H9 (cell line): ENCODE results near the gene USP22. TPM values are rescaled to one million over a fixed set of nuclear protein-coding genes. Genes with fewer than 3 reads are reported as not detected.
A peak's percentile ranks its signal among the peaks of the same experiment; 100 is the strongest.

ENCODE experiments used
- DNase-seq: peaks from one replicate; pipeline ENCODE4 v3.0.0-alpha.2; 2017
- H2AFZ ChIP-seq: one replicate; pipeline ENCODE4 v1.6.1; 2013; ENCODE audit warnings: mild to moderate bottlenecking, low read length, control low read depth, moderate library complexity
- H2AK5ac ChIP-seq: 2 replicates; pipeline ENCODE4 v1.6.1; 2013; ENCODE audit warnings: low read length, control low read depth, mixed read lengths; ENCODE audit not compliant: insufficient read length
- H2BK120ac ChIP-seq: one replicate; pipeline ENCODE4 v1.6.1; 2013; ENCODE audit warnings: low read depth, mild to moderate bottlenecking, low read length, control low read depth, inconsistent platforms; ENCODE audit not compliant: poor library complexity, severe bottlenecking
- H2BK12ac ChIP-seq: 2 replicates; pipeline ENCODE4 v1.6.1; 2013; ENCODE audit warnings: low read length, control low read depth, mixed read lengths, low read depth; ENCODE audit not compliant: insufficient read length
- H2BK15ac ChIP-seq: 2 replicates; pipeline ENCODE4 v1.6.1; 2013; ENCODE audit warnings: low read depth, low read length, control low read depth
- H2BK20ac ChIP-seq: one replicate; pipeline ENCODE4 v1.6.1; 2013; ENCODE audit warnings: low read depth, mild to moderate bottlenecking, low read length, control low read depth, inconsistent platforms; ENCODE audit not compliant: poor library complexity, severe bottlenecking
- H2BK5ac ChIP-seq: 2 replicates; pipeline ENCODE4 v1.6.1; 2013; ENCODE audit warnings: low read length, control low read depth, mixed read lengths; ENCODE audit not compliant: insufficient read length
- H3K14ac ChIP-seq: 2 replicates; pipeline ENCODE4 v1.6.1; 2013; ENCODE audit warnings: low read length, control low read depth; ENCODE audit not compliant: insufficient read depth
- H3K18ac ChIP-seq: 2 replicates; pipeline ENCODE4 v1.6.1; 2013; ENCODE audit warnings: low read depth, mild to moderate bottlenecking, mixed read lengths, low read length, control low read depth; ENCODE audit not compliant: insufficient read length
- H3K23ac ChIP-seq: 2 replicates; pipeline ENCODE4 v1.6.1; 2013; ENCODE audit warnings: low read length, control low read depth, mixed read lengths, low read depth; ENCODE audit not compliant: insufficient read length
- H3K23me2 ChIP-seq: 2 replicates; pipeline ENCODE4 v1.6.1; 2013; ENCODE audit warnings: low read depth, mild to moderate bottlenecking, mixed read lengths, low read length, control low read depth; ENCODE audit not compliant: insufficient read length, poor library complexity, severe bottlenecking
- H3K27ac ChIP-seq: 2 replicates; pipeline ENCODE4 v1.5.1; 2013; ENCODE audit warnings: low read length, control low read depth, mixed read lengths, low read depth; ENCODE audit not compliant: insufficient read length
- H3K27me3 ChIP-seq: 2 replicates; pipeline ENCODE4 v1.6.1; 2013; ENCODE audit warnings: low read length, control low read depth, inconsistent platforms; ENCODE audit not compliant: insufficient read depth
- H3K4ac ChIP-seq: 2 replicates; pipeline ENCODE4 v1.6.1; 2013; ENCODE audit warnings: low read depth, mild to moderate bottlenecking, control low read depth, inconsistent platforms, low read length, moderate library complexity
- H3K4me1 ChIP-seq: 2 replicates; pipeline ENCODE4 v1.6.1; 2013; ENCODE audit warnings: low read length, control low read depth, inconsistent platforms; ENCODE audit not compliant: insufficient read depth
- H3K4me2 ChIP-seq: 2 replicates; pipeline ENCODE4 v1.6.1; 2013; ENCODE audit warnings: low read length, control low read depth, mixed read lengths; ENCODE audit not compliant: insufficient read length, insufficient read depth
- H3K56ac ChIP-seq: 2 replicates; pipeline ENCODE4 v1.6.1; 2013; ENCODE audit warnings: low read depth, mild to moderate bottlenecking, mixed read lengths, low read length, control low read depth; ENCODE audit not compliant: insufficient read length
- H3K79me1 ChIP-seq: 2 replicates; pipeline ENCODE4 v1.6.1; 2013; ENCODE audit warnings: low read depth, mild to moderate bottlenecking, moderate library complexity, low read length, control low read depth, inconsistent platforms; ENCODE audit not compliant: insufficient read depth, poor library complexity, severe bottlenecking
- H3K79me2 ChIP-seq: 2 replicates; pipeline ENCODE4 v1.6.1; 2013; ENCODE audit warnings: low read length, control low read depth, inconsistent platforms; ENCODE audit not compliant: insufficient read depth
- H3K9ac ChIP-seq: 2 replicates; pipeline ENCODE4 v1.6.1; 2013; ENCODE audit warnings: low read length, control low read depth, mixed read lengths; ENCODE audit not compliant: insufficient read length; ENCODE audit errors: extremely low read depth
- H3K9me3 ChIP-seq: one replicate; pipeline ENCODE4 v1.6.1; 2013; ENCODE audit warnings: low read depth, low read length, inconsistent platforms; ENCODE audit not compliant: control insufficient read depth
- H3T11ph ChIP-seq: one replicate; pipeline ENCODE4 v1.6.1; 2013; ENCODE audit warnings: mild to moderate bottlenecking, low read length, control low read depth, inconsistent platforms
- H4K20me1 ChIP-seq: one replicate; pipeline ENCODE4 v1.6.1; 2013; ENCODE audit not compliant: control insufficient read depth, insufficient read length, insufficient read depth
- H4K5ac ChIP-seq: 2 replicates; pipeline ENCODE4 v1.6.1; 2013; ENCODE audit warnings: low read depth, mild to moderate bottlenecking, mixed read lengths, low read length, control low read depth; ENCODE audit not compliant: insufficient read length
- H4K8ac ChIP-seq: replicated peaks from 2 replicates; pipeline ENCODE4 v1.6.1; 2013; ENCODE audit warnings: low read length, control low read depth, mixed read lengths, low read depth; ENCODE audit not compliant: insufficient read length
- H4K91ac ChIP-seq: 2 replicates; pipeline ENCODE4 v1.6.1; 2013; ENCODE audit warnings: low read depth, mild to moderate bottlenecking, moderate library complexity, mixed read lengths, low read length, control low read depth; ENCODE audit not compliant: insufficient read length
- H3K27ac Mint-ChIP-seq, 3 experiments: 2 replicates in 2 of 3; 3 replicates in 1 of 3; pipeline ENCODE4 v1.8.0; 2020 to 2021; ENCODE audit warnings: mixed read lengths in 3 of 3, mild to moderate bottlenecking in 1 of 3, moderate library complexity in 1 of 3
- H3K27me3 Mint-ChIP-seq: 2 replicates; pipeline ENCODE4 v1.8.0; 2021; ENCODE audit warnings: low read depth, mild to moderate bottlenecking, moderate library complexity, mixed read lengths
- H3K36me3 Mint-ChIP-seq, 3 experiments: 2 replicates in 2 of 3; 3 replicates in 1 of 3; pipeline ENCODE4 v1.8.0; 2020 to 2021; ENCODE audit warnings: low read depth in 3 of 3, mixed read lengths in 3 of 3; ENCODE audit not compliant: insufficient read depth in 1 of 3
- H3K4me1 Mint-ChIP-seq, 2 experiments: 2 replicates each; pipeline ENCODE4 v1.8.0; 2020; ENCODE audit warnings: mixed read lengths in 2 of 2
- H3K4me3 Mint-ChIP-seq, 2 experiments: 2 replicates in 1 of 2; 3 replicates in 1 of 2; pipeline ENCODE4 v1.8.0; 2020 to 2021; ENCODE audit warnings: mild to moderate bottlenecking in 2 of 2, mixed read lengths in 2 of 2, moderate library complexity in 1 of 2
- H3K9me3 Mint-ChIP-seq, 2 experiments: 2 replicates in 1 of 2; 3 replicates in 1 of 2; pipeline ENCODE4 v1.8.0; 2020; ENCODE audit warnings: mild to moderate bottlenecking in 2 of 2, mixed read lengths in 2 of 2, moderate library complexity in 1 of 2
- WGBS: extraction: QIAGEN DNeasy Blood & Tissue Kit; methylation state at CpG from one replicate; pipeline ENCODE4 v1.1.7; 2013; ENCODE audit warnings: missing lambda C conversion rate, low lambda C conversion rate, mixed read lengths; ENCODE audit not compliant: insufficient read length; ENCODE audit errors: extremely low coverage; 5-methylcytosine and 5-hydroxymethylcytosine counted together
- total RNA-seq: library from RNA; stranded (reverse); gene quantifications from 2 replicates; pipeline ENCODE4 v1.2.1, GENCODE V29; 2021
- TF ChIP-seq, protein P1 (sequence below): fragments of 200-600 bp; sonication (generic); conservative IDR thresholded peaks from 3 replicates; pipeline ENCODE4 v1.8.0; 2021; ENCODE audit warnings: antibody characterized with exemption, mild to moderate bottlenecking

USP22 gene
- total RNA-seq, 1 experiment from 2014 or later: 345 TPM

DNA sequence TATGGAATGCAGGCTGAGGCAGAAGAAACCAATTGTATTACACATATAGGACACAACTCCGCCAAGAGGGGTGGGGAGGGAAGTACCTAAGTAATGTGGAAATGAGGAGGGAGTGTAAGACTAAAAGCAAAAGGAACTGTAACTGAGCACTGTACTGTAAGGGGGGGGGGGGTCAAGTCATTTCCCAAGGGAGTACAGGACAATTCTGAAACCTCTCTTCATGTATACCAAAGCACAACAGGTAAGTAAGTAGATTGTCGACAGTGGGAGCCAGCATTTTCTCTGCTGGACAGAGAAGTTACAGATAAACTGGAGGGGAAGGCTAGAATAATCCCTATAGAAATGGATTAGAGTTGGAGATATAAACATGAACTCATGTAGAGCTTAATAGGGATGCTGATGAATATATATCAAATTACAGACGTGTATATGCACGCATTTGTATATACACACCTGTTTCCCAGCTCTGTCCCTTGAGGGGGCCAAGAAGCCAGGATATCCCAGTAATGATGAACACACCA lies 6.4 kb downstream of the USP22 start:
- H3K4me3 Mint-ChIP-seq: no peak overlapping the region; a peak in 2 of 5 replicates
- no peak overlapping the region for H3K4ac ChIP-seq
- peaks cover 17% of the 10 kb centered on the region for H3K4me1 ChIP-seq
- H3K9me3 ChIP-seq: no peaks in the 10 kb centered on the region
- WGBS: no CpG with 5 or more reads among the region's 4 CpGs
- no peak overlapping the region for H4K8ac ChIP-seq
- no peak overlapping the region for H3T11ph ChIP-seq
- no peak overlapping the region for H4K5ac ChIP-seq
- no peaks in the 10 kb centered on the region for H3K27me3 ChIP-seq
- H3K27ac ChIP-seq: no peak overlapping the region
- no peaks in the 10 kb centered on the region for H3K23me2 ChIP-seq
- no peak overlapping the region for H4K91ac ChIP-seq
- H2AK5ac ChIP-seq: no peak overlapping the region
- TF ChIP-seq, protein P1, sequence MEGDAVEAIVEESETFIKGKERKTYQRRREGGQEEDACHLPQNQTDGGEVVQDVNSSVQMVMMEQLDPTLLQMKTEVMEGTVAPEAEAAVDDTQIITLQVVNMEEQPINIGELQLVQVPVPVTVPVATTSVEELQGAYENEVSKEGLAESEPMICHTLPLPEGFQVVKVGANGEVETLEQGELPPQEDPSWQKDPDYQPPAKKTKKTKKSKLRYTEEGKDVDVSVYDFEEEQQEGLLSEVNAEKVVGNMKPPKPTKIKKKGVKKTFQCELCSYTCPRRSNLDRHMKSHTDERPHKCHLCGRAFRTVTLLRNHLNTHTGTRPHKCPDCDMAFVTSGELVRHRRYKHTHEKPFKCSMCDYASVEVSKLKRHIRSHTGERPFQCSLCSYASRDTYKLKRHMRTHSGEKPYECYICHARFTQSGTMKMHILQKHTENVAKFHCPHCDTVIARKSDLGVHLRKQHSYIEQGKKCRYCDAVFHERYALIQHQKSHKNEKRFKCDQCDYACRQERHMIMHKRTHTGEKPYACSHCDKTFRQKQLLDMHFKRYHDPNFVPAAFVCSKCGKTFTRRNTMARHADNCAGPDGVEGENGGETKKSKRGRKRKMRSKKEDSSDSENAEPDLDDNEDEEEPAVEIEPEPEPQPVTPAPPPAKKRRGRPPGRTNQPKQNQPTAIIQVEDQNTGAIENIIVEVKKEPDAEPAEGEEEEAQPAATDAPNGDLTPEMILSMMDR: no peak
- H2BK15ac ChIP-seq: no peak overlapping the region
- H3K79me1 ChIP-seq: no peaks in the 10 kb centered on the region
- no peak for DNase-seq
- H3K9ac ChIP-seq: no peak overlapping the region
- no peak overlapping the region for H2AFZ ChIP-seq
- peak overlapping the region; percentile 32 to 89 (median 56); a peak in 5 of 7 replicates for H3K27ac Mint-ChIP-seq
- peak overlapping the region; percentile 13 for H3K4me2 ChIP-seq
- no peaks in the 10 kb centered on the region; the same call in 1 of the 2 replicates for H3K27me3 Mint-ChIP-seq
- H2BK5ac ChIP-seq: no peak overlapping the region
- H3K23ac ChIP-seq: no peak overlapping the region
- peaks cover 54 to 69% of the 10 kb centered on the region in 2 experiments for H3K4me1 Mint-ChIP-seq
- no peak overlapping the region for H2BK12ac ChIP-seq
- no peak overlapping the region for H3K56ac ChIP-seq
- no peak overlapping the region for H3K18ac ChIP-seq
- no peak overlapping the region for H2BK120ac ChIP-seq
- H3K36me3 Mint-ChIP-seq: peaks cover 13 to 57% (median 43%) of the 10 kb centered on the region in 3 experiments
- H2BK20ac ChIP-seq: no peak overlapping the region
- no peak overlapping the region for H3K14ac ChIP-seq
- peaks cover 94% of the 10 kb centered on the region for H3K79me2 ChIP-seq
- H4K20me1 ChIP-seq: no peaks in the 10 kb centered on the region
- H3K9me3 Mint-ChIP-seq: no peaks in the 10 kb centered on the region
